ENCODE results near the gene CELSR3. TPM values are rescaled to one million over a fixed set of nuclear protein-coding genes. Genes with fewer than 3 reads are reported as not detected.

Gene CELSR3
- total and polyA plus RNA-seq, 4 donors = 0.16 to 0.37 (median 0.26) TPM

DNA sequence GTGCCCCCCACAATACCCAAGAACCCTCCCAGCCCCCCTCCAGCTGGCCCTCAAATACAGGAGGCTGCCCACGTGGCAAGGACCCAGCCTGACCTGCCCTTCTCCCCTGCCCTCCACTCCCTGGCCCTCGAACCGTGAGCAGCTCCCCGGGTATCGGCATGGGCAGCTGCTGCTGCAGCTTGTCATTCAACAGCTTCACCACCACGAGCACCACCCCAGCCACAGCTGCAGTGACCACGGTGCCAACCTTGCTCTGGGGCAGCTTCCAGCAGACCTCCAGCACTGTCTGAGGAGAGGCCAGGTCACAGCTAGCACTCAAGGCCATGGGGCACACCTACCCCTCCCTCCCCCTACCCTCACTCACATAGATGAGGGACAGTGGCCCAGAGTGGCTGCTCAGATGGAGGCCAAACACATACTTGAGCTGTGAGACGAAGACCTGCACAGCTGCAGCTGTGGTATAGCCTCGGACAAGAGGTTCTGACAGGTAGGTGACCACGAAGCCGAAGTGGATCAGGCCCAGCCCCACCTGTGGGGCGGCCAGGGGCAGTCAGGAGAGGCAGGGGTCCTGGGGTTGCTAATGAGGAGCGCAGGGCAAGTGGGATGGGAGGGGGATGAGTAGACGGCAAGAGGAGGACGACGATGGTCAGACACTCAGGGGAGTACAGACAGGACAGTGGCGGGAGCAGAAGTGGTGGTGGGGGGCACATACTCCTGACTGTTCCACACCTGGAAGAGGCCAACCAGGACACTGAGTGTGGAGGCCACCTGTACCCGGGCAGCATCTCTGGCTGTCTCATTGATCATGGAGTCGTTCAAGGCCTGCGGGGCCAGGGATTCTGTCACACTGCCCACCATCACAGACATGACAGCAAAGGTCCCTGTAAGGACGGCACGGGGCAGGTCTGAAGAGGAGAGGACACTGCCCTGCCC lies 30.9 kb downstream of the CELSR3 start:
- no peak for DNase-seq (ENCODE audit: low spot score)
- no peak for TF ChIP-seq EGR1 (IDR thresholded peaks at IDR 0.05; ENCODE audit: low read depth in 2 of 2)
- no peak for TF ChIP-seq HNF4A (conservative IDR thresholded peaks at IDR 0.05)
- TF ChIP-seq, protein P1, sequence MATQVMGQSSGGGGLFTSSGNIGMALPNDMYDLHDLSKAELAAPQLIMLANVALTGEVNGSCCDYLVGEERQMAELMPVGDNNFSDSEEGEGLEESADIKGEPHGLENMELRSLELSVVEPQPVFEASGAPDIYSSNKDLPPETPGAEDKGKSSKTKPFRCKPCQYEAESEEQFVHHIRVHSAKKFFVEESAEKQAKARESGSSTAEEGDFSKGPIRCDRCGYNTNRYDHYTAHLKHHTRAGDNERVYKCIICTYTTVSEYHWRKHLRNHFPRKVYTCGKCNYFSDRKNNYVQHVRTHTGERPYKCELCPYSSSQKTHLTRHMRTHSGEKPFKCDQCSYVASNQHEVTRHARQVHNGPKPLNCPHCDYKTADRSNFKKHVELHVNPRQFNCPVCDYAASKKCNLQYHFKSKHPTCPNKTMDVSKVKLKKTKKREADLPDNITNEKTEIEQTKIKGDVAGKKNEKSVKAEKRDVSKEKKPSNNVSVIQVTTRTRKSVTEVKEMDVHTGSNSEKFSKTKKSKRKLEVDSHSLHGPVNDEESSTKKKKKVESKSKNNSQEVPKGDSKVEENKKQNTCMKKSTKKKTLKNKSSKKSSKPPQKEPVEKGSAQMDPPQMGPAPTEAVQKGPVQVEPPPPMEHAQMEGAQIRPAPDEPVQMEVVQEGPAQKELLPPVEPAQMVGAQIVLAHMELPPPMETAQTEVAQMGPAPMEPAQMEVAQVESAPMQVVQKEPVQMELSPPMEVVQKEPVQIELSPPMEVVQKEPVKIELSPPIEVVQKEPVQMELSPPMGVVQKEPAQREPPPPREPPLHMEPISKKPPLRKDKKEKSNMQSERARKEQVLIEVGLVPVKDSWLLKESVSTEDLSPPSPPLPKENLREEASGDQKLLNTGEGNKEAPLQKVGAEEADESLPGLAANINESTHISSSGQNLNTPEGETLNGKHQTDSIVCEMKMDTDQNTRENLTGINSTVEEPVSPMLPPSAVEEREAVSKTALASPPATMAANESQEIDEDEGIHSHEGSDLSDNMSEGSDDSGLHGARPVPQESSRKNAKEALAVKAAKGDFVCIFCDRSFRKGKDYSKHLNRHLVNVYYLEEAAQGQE (IDR thresholded peaks at IDR 0.05) = no peak
- TF ChIP-seq HNF4G (IDR thresholded peaks at IDR 0.05) = no peak
- TF ChIP-seq, protein P2, sequence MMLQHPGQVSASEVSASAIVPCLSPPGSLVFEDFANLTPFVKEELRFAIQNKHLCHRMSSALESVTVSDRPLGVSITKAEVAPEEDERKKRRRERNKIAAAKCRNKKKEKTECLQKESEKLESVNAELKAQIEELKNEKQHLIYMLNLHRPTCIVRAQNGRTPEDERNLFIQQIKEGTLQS (IDR thresholded peaks at IDR 0.05) = no peak
- WGBS = 95% methylated on average over 22 of the region's 22 CpGs
- H3K36me3 ChIP-seq (ENCODE audit: control insufficient read depth in 4 of 4, insufficient read depth in 3 of 4, low read depth in 1 of 4, low read length in 3 of 4) = peaks cover 3 to 33% (median 8%) of the 10 kb centered on the region in 4 donors
- peaks cover 5 to 28% (median 16%) of the 10 kb centered on the region in 4 donors for H3K4me1 ChIP-seq (ENCODE audit: control insufficient read depth in 4 of 4, insufficient read depth in 4 of 4, low read length in 3 of 4)
- H3K27me3 ChIP-seq (ENCODE audit: control insufficient read depth in 4 of 4, insufficient read depth in 4 of 4, low read length in 3 of 4) = no peaks in the 10 kb centered on the region
- no peaks in the 10 kb centered on the region for H3K9me3 ChIP-seq (ENCODE audit: control insufficient read depth in 4 of 4, low read length in 3 of 4)
- no peak overlapping the region for H3K27ac ChIP-seq (ENCODE audit: low read depth in 1 of 2, low read length in 2 of 2)
- H3K9ac ChIP-seq (ENCODE audit: low read depth in 1 of 2, low read length in 2 of 2) = no peak overlapping the region
- H3K4me3 ChIP-seq (ENCODE audit: low read depth in 1 of 3, low read length in 3 of 3) = no peak overlapping the region

DNA sequence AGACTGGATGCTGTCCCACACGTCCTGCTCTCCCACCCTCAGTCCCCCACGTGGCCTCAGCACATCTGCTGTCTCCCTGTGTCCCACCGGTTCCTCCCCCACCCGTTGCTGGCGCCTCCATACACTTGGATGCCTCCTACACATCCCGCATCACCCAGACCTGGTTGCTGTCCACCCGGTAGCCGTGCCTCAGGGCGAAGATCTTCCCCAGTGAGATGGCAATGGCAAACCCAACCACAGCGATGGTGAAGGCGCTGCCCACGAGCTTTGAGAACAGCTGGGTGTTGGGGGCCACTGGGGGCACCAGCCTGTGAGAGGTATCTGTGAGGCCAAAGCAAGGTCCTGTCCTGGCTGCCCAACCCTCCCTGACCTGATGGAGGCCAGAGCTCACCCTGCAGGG lies 31.9 kb downstream of the CELSR3 start:
- no peak overlapping the region for H3K9ac ChIP-seq (ENCODE audit: low read depth in 1 of 2, low read length in 2 of 2)
- H3K4me3 ChIP-seq (ENCODE audit: low read depth in 1 of 3, low read length in 3 of 3) = no peak overlapping the region
- no peak for TF ChIP-seq HNF4A (conservative IDR thresholded peaks at IDR 0.05)
- no peak for TF ChIP-seq TAF1 (conservative IDR thresholded peaks at IDR 0.05)
- TF ChIP-seq, protein P2 (IDR thresholded peaks at IDR 0.05) = no peak
- TF ChIP-seq, protein P3, sequence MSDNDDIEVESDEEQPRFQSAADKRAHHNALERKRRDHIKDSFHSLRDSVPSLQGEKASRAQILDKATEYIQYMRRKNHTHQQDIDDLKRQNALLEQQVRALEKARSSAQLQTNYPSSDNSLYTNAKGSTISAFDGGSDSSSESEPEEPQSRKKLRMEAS (IDR thresholded peaks at IDR 0.05) = no peak
- TF ChIP-seq EGR1 (IDR thresholded peaks at IDR 0.05; ENCODE audit: low read depth in 2 of 2) = no peak
- no peak for TF ChIP-seq RXRA (IDR thresholded peaks at IDR 0.05)
- TF ChIP-seq FOXA2 (IDR thresholded peaks at IDR 0.05) = no peak
- H3K27ac ChIP-seq (ENCODE audit: low read depth in 1 of 2, low read length in 2 of 2) = no peak overlapping the region
- WGBS = 95% methylated on average over 12 of the region's 12 CpGs
- H3K4me1 ChIP-seq (ENCODE audit: control insufficient read depth in 4 of 4, insufficient read depth in 4 of 4, low read length in 3 of 4) = peaks cover 5 to 21% (median 13%) of the 10 kb centered on the region in 4 donors
- H3K27me3 ChIP-seq (ENCODE audit: control insufficient read depth in 4 of 4, insufficient read depth in 4 of 4, low read length in 3 of 4) = no peaks in the 10 kb centered on the region
- peaks cover 4 to 42% (median 10%) of the 10 kb centered on the region in 4 donors for H3K36me3 ChIP-seq (ENCODE audit: control insufficient read depth in 4 of 4, insufficient read depth in 3 of 4, low read depth in 1 of 4, low read length in 3 of 4)
- no peaks in the 10 kb centered on the region for H3K9me3 ChIP-seq (ENCODE audit: control insufficient read depth in 4 of 4, low read length in 3 of 4)
- no peak for DNase-seq (ENCODE audit: low spot score)

DNA sequence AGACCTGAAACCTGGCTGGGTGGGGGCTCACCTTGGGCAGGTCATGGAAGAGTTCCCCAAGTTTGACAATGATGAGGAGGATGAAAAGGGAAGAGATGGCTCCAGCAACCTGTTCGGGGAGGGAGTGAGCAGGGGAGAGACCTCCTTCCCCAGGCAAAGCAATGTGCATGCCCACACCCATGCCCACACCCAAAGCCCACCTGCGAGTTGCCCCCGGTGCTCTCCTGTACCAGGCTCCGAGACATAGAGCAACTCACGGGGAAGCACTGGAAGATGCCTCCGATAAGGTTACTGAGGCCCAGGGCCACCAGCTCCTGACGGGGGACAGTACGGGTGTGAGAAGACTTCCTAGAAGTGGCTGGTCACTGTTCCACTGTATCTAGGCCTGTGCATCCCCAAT lies 32.3 kb downstream of the CELSR3 start:
- Histone ChIP-seq H3K36me3 (ENCODE audit: control insufficient read depth in 4 of 4, insufficient read depth in 3 of 4, low read depth in 1 of 4, low read length in 3 of 4) (peaks cover 4 to 46% (median 11%) of the 10 kb centered on the region in 4 donors), H3K27me3 (ENCODE audit: control insufficient read depth in 4 of 4, insufficient read depth in 4 of 4, low read length in 3 of 4) (no peaks in the 10 kb centered on the region)
- 96% methylated on average over 8 of the region's 8 CpGs for WGBS

More for the DNA sequence above, 32.3 kb downstream of the CELSR3 start:
- H3K4me1 ChIP-seq (ENCODE audit: control insufficient read depth in 4 of 4, insufficient read depth in 4 of 4, low read length in 3 of 4) = peaks cover 3 to 17% (median 11%) of the 10 kb centered on the region in 4 donors
- no peak overlapping the region for H3K27ac ChIP-seq (ENCODE audit: low read depth in 1 of 2, low read length in 2 of 2)
- no peak for DNase-seq (ENCODE audit: low spot score)
- H3K4me3 ChIP-seq (ENCODE audit: low read depth in 1 of 3, low read length in 3 of 3) = no peak overlapping the region
- no peak for TF ChIP-seq JUND (IDR thresholded peaks at IDR 0.05)
- TF ChIP-seq EGR1 (IDR thresholded peaks at IDR 0.05; ENCODE audit: low read depth in 2 of 2) = no peak
- TF ChIP-seq RAD21 (IDR thresholded peaks at IDR 0.05) = no peak
- TF ChIP-seq HNF4A (conservative IDR thresholded peaks at IDR 0.05) = no peak
- TF ChIP-seq HNF4G (IDR thresholded peaks at IDR 0.05) = no peak
- no peak for TF ChIP-seq TAF1 (conservative IDR thresholded peaks at IDR 0.05)
- TF ChIP-seq FOXA2 (IDR thresholded peaks at IDR 0.05) = no peak
- TF ChIP-seq RXRA (IDR thresholded peaks at IDR 0.05) = no peak
- TF ChIP-seq NR2F2 (IDR thresholded peaks at IDR 0.05) = no peak
- TF ChIP-seq SP1 (IDR thresholded peaks at IDR 0.05) = no peak
- no peak for TF ChIP-seq FOXA1 (IDR thresholded peaks at IDR 0.05)
- TF ChIP-seq, protein P1 (IDR thresholded peaks at IDR 0.05) = no peak
- TF ChIP-seq, protein P2 (IDR thresholded peaks at IDR 0.05) = no peak
- TF ChIP-seq GABPA (IDR thresholded peaks at IDR 0.05 in 1 of 2, conservative IDR thresholded peaks at IDR 0.05 in 1 of 2) = no peak
- no peak for TF ChIP-seq YY1 (IDR thresholded peaks at IDR 0.05)
- TF ChIP-seq, protein P3 (IDR thresholded peaks at IDR 0.05) = no peak
- H3K9me3 ChIP-seq (ENCODE audit: control insufficient read depth in 4 of 4, low read length in 3 of 4) = no peaks in the 10 kb centered on the region
- H3K9ac ChIP-seq (ENCODE audit: low read depth in 1 of 2, low read length in 2 of 2) = no peak overlapping the region
